HPDE6-E6E7 (cell line): ENCODE measurements around the gene PGM1.

Experiments
- DNase-seq: peaks from one replicate; pipeline ENCODE4 v3.0.0; 2011; ENCODE audit warnings: missing footprints; ENCODE audit errors: extremely low spot score

PGM1 gene

GRCh38 chr1:63665410-63665809 is 72.2 kb downstream of the PGM1 start:
- DNase-seq: no peak

DNA sequence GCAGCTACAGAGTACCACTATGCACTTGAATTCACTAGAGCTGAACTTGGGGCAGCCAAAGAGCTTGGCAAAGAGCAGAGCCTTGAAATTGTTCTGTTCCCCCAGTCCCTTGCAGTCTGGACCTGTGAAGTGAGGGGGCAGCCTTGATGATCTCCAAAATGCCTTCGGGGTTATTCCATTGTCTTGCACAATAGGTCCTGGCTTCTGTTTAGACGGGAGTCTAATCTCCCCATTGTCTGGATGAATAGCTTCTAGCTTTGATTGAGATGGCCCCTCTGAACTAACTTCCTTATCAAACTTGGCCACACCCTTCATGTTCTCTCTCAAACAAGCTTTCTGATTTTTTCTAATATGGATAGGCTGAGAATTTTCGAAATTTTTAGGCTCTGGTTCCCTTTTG is 72.6 kb downstream of the PGM1 start:
- no peak for DNase-seq

- no peak for DNase-seq
These were observed 75.1 kb downstream of the PGM1 start for GRCh38 chr1:63668298-63668697.

DNA sequence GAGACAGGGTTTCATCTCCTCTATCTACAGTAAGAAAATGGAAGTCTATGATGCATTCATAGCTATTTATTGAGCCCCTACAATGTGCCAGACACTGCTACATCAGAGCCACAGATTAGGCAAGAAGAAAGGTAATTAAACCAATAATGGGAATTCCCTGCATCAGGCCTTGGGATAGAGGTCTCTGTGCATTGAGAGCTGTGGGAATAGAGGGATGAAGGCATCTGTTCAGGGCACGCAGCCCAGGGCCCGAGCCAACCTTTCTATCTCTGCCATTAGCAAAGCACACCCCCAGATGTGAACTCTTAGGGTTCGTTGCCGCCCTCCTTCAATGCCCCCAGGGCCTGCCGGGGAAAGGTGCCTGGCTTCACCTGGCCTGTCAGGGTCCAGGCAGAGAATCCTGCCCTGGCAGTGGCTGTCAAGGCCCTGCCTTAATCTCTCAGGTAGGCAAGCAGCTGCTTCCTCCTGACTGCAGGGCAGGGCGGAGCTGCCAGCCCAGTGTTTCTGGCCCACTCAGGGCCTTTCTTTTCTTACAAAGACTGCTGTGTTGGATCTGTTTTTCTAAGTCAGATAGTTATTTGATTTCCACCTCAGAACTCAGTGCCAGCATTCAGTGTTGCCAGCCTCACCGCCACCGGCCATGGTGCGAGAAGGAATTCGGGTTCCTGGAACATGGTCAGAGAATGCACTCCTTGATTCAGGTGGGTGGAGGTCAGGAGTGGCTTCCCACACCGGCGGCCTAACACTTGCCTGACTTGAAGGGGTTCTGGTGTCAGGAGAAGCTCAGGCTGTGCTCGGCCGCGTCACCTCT is 76.1 kb downstream of the PGM1 start:
- no peak for DNase-seq

DNA sequence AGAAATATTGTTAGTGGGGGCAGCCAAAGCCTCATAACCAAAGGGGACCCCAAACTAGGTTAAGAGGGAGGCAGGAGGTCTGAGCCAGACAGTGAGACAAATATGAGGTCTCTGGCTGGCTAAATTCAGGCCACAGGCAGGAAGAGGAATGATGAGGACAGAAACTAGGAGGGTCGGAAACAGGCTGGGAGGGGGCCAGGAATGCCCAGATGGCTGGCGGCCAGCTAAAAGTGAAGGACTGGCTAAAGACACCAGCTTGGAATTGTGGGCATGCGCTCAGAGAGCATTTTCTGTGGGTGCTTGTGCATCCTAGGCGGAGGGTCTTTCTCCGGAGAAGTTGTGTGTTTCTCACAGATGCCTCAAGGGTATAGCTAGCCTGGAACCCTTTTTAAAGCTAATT is 77.0 kb downstream of the PGM1 start:
- no peak for DNase-seq

DNA sequence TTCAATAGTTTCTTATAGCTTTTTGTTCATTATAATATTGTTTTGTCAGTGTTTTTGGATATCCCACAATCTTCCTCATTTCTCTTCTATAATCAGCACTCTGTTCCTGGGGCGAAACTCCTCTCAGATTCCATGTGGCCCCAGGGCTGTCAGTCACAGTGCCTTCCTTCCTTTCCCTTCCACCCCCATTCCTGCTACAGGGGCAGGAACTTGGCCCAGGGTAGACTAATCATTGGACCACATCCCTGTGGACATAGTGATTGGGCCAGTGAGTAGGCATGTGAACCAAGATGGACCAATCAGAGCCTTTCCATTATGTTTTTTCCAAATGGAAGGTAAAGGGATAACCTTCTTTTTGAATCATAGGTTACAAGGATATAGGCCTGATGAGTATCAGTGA is 78.3 kb downstream of the PGM1 start:
- no peak for DNase-seq

DNA sequence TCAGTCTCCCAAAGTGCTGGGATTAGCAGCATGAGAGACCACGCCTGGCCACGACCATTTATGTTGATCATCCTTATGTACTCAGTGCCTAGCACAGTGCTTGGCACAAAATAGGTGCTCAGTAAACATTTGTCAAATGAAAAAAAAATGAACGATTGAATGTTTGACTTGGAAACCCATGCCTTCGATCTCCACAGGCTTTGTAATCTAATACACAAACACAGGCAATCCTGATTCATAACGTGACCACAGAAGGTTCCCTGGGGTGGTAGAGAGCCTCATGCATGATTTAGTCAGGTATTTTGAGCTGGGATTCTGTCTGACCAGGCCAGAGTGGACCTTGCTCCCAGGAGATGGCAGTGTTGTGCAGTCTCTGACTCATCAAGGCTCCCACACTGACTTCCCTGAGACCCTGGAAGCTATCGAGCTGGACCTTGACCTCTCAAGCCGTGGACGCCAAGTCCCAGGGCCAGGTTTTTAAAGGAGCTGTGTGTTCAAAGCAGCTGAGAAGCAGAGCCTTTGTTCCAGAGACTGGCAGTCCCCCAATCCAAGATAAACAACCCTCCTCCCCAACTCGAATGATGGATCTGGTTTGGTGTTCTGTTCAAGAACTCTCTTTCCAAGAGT is 81.1 kb downstream of the PGM1 start:
- peak; percentile 74 for DNase-seq

- no peak for DNase-seq
These were observed 81.7 kb downstream of the PGM1 start for GRCh38 chr1:63674865-63675419.

GRCh38 chr1:63675420-63675931 is 82.3 kb downstream of the PGM1 start:
- DNase-seq: no peak

DNA sequence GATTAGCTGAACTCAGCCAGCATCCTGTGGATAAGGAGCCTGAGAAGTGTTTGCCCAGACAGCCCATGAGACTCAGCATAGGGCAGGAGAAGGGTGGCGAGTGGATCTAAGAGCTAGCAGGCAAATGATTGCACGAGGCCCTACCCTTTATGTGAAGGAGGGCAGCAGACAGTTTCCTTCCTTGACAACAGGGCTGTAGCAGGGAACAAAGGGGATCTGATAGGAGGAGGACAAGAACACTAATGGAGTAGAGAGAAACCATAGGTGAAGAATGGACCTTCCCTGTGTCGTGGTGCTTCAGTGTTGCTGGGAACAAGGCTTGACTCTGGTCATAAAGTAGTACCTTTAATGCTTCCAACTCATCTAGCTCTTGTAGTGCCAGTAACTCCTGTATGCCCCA is 84.3 kb downstream of the PGM1 start:
- no peak for DNase-seq

- no peak for DNase-seq
These were observed 85.0 kb downstream of the PGM1 start for GRCh38 chr1:63678200-63678599.

GRCh38 chr1:63679076-63679475 is 85.9 kb downstream of the PGM1 start:
- DNase-seq: no peak

GRCh38 chr1:63679589-63679988 is 86.4 kb downstream of the PGM1 start:
- no peak for DNase-seq

DNA sequence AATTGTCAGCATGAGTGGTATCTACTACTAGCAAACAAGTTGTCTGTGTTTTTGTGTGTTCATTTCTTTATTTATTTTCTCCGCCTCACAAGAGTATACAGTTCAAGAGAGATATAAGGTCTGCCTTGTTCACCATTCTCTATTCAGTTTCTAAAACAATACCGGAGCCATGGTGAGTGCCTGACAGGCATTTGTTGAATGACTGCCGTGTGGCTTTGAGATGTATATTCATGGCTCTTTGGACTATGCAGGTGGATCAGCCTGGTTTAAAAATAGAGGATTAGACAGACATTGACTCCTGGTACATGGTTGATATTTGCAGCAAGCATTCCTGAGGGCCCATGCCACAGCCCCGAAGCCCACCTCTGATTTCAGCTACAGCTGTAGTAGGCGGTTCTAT is 89.7 kb downstream of the PGM1 start:
- DNase-seq: no peak

DNA sequence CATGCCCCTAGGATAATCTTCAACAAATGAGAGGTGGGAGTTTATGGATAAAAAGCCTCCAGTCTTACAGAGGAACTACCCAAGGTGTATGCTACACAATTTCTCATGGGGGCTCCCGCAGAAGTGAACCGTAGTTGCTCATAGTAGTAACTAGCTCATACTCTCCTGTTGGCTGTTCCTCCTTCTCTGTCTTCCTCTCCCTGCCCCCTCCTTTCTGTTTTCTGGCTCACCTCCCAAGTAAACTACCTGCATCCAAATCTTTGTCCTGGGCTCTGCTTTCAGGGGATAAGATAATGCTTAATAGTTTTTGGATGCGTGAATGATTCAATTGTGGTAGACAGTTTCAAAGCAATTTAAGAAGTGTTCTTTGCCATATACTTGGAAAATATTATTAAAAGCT is 90.5 kb downstream of the PGM1 start:
- DNase-seq: no peak

DNA sequence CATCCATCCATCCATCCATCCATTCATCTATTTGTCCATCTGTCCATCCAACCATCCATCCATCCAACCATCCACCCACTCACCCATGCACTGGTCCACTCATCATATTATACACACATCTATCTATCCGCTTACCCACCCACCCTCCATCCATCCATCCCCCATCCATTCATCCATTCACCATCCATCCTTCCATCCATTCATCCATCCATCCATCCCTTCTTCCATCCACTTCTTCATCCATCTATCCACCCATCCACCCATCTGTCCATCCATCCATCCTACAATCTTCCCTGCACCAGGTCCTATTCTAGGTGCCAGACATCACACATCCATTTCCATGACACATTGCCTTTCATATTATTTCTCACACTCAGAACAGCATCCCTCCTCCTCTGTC is 93.5 kb downstream of the PGM1 start:
- DNase-seq: no peak

DNA sequence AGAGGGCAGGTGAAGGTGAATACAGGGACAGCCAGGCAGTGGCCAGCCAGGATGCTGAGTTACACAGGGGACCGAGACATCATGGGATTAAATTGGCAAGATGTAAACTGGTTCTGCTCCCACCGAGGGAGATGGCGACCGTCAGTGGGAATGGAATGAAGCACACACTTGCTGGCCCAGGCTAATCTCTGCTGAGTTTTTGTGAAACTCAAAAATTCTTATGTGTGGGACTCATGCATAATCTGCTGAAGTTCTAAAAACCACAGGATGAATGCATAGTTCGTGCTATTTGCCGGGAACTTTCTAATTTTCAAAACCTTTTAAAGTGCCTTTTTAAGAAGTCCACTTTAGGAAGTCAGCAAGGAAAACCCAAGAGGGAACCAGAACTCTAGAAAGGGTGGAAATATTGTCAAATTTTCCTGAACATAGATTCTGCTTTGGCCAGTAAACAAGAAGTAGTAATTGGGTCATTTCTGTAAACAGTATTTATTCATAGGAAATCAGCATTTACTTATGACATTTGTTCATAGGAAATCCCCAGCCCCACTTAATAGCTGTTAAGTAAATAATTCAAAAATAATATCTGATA is 95.2 kb downstream of the PGM1 start:
- no peak for DNase-seq

DNA sequence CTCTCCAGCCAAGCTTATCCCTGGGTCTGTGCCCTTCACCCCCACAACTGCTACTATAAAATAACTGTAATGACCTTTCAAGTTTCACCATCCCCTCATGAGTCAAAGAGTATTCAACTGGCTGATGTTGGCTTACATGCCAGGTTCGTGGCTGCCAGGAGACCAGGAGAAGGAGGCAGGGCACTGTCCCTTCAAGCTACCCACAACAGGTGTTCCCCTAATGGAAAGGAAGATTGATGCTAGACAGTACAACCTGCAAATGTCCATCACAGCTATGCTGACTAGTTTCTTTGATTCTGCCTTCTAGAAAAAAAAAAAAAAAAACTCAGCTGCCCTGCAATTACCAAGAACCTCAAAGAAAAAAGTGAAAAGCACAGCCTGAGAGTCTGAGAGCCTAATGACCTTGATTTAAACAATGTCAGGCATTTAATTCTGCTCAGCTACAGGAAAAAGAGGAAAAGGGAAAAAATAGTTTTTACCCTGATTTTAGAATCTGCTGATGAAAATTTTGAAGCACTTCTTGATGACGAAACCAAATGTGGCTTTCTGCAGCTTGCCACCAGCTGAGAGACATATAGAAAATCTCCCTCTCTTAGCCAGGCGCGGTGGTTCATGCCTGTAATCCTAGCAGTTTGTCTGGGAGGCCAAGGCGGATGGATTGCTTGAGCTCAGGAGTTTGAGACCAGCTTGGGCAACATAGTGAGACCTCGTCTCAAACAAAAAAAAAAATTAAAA is 97.9 kb downstream of the PGM1 start:
- DNase-seq: no peak

GRCh38 chr1:63691701-63692425 is 98.7 kb downstream of the PGM1 start:
- DNase-seq: peak; percentile 57

- no peak for DNase-seq
These were observed 100.8 kb downstream of the PGM1 start for GRCh38 chr1:63693944-63694571.
